GM21526 (cell line): Measurements from ENCODE around the gene KRT72.

ENCODE experiments used
- ATAC-seq: cut with Tn5 transposase; IDR thresholded peaks from one replicate; pipeline ENCODE4 v1.9.1; 2021; ENCODE audit warnings: moderate library complexity; ENCODE audit not compliant: unreplicated experiment, low FRiP score

KRT72 gene

GRCh38 chr12:52581481-52581880 is 19.8 kb downstream of the KRT72 start:
- no peak for ATAC-seq

DNA sequence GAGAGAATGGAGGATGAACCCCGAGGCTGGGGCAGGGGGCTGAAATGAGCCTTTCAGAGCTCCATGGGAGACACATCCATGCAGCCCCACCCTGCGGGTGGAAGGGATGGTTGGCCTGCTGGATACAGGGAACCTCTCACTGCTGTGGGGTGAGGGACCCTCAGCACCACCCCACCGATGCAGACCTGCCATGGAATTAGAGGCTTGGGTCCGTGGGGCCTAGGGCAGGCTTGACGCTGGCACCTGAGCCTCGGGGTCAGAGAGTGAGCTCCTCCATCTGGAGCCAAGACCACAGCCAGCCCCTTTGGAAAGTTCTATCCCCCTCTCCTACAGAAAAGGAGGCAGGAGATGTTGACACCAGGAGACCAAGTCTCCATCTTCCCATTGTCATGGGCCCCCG is 20.2 kb downstream of the KRT72 start:
- no peak for ATAC-seq

DNA sequence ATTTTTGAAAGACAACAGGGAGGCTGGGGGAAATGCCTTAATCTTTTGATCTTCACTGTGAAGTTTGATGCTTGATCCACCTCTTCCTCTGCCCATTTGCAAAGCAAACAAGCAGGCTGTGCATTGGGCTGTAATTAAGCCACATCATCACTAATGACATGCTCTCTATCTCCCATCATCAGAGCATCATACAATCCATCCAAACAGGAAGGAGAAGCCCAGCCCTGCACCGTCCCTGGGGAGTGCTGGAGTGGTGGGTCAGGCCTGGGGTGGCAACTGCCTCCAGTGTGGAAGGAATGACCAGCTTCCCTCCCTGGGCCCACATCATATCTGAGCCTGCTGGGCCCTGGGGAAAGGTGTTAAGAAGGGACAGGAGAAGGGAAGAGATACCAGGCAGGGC is 20.8 kb downstream of the KRT72 start:
- no peak for ATAC-seq

GRCh38 chr12:52579468-52580465 is 21.5 kb downstream of the KRT72 start:
- ATAC-seq: no peak

DNA sequence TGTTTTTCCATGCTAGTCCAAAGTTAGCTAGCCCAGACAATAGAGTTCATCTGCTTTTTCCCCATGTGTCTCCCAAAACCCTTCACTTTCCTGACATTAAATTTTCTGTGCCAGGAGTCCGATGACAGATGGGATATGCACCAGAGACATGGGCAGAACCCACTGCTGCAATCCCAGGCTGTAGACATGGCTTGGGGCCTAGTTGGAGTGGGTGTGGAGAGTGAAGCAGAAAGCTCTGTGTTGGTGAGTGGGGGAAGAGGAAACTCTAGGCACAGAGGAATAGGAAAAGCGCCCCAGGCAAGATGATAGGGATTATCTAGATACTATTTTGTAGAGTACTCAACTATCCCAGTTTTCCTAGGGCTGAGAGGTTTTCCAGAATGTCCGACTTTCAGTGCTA is 22.8 kb downstream of the KRT72 start:
- no peak for ATAC-seq

GRCh38 chr12:52577316-52577715 is 23.9 kb downstream of the KRT72 start:
- no peak for ATAC-seq

- ATAC-seq: no peak
These were observed 25.3 kb downstream of the KRT72 start for GRCh38 chr12:52575948-52576347.

DNA sequence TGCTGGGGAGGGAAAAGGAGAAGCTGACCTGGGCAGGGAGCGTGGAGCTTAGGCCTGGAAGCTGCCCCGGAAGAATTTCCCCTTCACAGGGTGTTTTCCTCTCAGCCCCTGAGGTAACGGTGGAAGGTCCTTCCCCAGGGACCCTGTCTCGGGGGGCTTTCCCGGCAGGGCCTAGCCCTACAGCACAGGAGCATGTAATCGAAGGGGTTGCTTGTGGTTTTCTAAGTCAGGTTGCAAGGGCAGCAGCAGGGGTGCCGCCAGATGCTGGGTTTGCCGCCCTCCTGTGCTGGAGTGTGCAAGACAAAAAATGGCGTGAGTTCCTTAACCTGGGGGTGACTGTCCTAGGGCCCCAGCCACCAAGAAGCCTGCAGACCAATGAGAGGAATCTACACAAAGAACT is 26.0 kb downstream of the KRT72 start:
- no peak for ATAC-seq

DNA sequence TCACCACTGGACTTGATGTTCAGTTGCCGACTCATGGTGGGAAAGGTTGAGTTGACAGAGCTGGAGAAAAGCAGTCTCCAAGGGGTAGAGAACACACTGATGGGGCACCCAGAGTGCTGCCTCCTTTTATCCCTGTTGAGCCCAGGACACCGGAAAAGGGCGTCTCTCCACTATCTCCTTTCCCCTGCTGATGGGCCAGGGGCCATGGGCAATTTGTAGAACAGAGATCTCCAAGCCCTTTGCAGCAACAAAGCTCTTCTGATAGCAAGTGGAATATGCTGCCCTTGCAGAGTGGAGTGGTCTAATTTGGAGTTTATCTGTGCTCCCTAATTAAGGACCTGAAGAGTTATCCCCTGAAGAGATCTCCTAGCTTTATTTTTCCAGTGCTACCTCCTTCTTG is 27.5 kb downstream of the KRT72 start, which contains the start of gene KRT74:
KRT74 (minus strand) TSS at position 101 of the 400 bp plus-strand sequence; CDS start at position 35, 66 bp downstream.
- ATAC-seq: no peak

DNA sequence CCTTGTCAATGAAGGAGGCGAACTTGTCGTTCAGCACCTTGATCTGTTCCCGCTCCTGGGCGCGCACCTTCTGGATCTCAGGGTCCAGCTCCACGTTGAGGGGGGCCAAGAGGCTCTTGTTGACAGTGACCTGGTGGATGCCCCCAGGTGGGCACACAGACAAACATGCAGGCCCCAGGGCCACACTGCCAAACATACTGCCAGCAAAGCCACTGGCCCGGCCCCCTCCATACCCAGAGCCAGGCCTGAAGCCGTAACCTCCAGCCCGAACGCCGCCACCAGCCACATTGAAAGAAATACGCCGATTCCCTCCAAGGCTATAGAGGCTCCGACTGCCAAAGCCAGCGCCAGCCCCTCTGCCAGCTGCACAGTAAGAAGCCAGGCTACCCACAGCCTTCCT is 28.0 kb downstream of the KRT72 start:
- ATAC-seq: no peak

DNA sequence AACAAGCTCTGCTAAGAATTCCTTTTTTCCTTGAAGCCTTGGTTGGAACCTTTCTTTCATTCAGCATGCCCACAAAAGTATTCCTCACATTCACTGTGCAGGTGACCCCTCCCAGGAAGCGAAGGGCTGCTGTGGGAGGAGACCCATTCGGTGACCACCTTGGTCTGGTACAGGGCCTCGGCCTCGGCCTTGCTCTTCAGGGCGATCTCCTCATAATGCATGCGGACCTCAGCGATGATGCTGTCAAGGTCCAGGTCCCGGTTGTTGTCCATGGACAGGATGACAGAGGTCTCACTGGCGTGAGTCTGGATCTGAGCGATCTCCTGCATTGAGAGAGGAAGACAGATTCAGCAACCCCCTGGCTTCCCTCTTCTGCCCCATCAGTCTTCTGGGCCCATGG is 30.8 kb downstream of the KRT72 start:
- ATAC-seq: no peak

DNA sequence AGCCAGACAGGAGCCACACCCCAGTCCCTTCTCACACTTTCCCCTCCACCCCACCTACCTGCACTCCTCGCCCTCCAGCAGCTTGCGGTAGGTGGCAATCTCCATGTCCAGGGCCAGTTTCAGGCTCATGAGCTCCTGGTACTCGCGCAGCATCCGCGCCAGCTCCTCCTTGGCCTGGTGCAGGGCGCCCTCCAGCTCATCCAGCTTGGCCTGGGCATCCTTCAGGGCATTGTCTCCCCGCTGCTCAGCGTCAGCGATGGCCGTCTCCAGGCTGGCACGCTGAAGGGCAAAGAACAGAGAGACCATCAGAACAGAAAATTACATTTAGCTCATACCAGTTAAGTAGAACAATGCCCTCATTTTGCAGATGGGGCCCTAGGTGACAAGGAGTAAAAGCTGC is 33.2 kb downstream of the KRT72 start:
- no peak for ATAC-seq

GRCh38 chr12:52566847-52567291 is 34.4 kb downstream of the KRT72 start:
- no peak for ATAC-seq

- ATAC-seq: no peak
These were observed 36.7 kb downstream of the KRT72 start for GRCh38 chr12:52564582-52564981.

- ATAC-seq: no peak
These were observed 39.3 kb downstream of the KRT72 start for GRCh38 chr12:52561880-52562449.

GRCh38 chr12:52559979-52560378 is 41.3 kb downstream of the KRT72 start:
- no peak for ATAC-seq

GRCh38 chr12:52558781-52559445 is 42.4 kb downstream of the KRT72 start:
- ATAC-seq: no peak

DNA sequence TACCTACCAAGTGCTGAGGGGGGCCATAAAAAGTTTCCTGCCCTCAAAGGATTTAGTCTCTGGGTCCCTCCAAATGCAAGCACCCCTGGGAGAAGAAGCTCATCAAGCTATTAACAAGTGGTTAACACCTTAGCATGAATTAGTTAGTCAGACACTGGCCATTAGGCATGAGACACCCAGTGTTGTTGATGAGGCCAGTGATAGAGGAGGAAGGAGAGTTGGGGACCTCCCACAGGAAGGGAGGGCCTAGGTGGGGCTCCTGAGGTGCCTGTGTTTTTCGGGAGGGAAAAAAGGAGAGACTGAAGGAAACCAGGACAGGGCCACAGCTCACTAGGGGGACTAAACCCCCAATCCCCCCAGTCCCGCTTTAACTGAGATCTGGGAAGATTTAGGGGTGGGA is 43.8 kb downstream of the KRT72 start:
- ATAC-seq: no peak

DNA sequence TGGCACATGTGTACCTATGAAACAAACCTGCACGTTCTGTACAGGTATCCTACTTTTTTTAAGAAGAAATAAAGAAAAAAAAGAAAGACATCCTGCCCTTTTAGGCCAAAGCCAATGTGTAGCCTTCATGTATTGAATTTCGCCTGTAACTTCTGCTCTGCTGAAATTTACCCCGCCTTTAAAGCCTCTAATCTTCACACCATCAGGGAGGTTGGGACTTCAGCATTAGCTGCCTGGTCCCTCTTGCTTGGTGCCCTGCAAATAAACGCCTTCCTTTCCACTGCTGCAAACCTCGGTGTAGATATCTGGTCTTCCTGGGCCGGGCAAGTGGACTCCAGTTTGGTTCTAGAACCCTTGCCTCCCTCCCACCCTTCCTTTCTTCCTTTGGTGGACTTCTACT is 45.7 kb downstream of the KRT72 start:
- no peak for ATAC-seq

DNA sequence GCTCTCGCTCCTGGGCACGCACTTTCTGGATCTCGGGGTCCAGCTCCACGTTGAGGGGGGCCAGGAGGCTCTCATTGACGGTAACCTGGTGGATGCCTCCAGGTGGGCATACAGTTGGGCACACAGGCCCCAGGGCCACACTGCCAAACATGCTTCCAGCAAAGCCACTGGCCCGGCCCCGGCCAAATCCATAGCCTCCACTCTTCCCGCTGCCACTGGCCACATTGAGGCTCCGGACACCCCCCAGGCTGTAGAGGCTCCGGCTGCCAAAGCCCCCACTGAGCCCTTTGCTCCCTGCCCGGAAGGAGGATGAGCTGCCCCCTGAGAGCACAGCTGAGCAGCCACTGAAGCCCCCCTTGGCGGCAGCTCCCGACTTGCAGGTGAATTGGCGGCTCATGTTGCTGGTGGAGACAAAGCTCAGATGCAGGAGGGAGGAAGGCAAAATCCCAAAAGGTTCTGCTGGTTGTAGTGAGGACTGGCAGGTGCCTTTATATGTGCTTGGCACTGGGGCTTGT is 48.5 kb downstream of the KRT72 start, which contains the start of gene KRT71:
KRT71 (minus strand) TSS at position 465 of the 515 bp plus-strand sequence; CDS start at position 397, 68 bp downstream.
- ATAC-seq: no peak

- no peak for ATAC-seq
These were observed 49.2 kb downstream of the KRT72 start for GRCh38 chr12:52552055-52552454.
